HK-2 (cell line): ENCODE results near the gene LMX1B.
A peak's percentile ranks its signal among the peaks of the same experiment; 100 is the strongest.

Experiments used
- DNase-seq: peaks from one replicate; pipeline ENCODE4 v3.0.0-alpha.2; 2018; ENCODE audit not compliant: unreplicated experiment

Gene LMX1B

DNA sequence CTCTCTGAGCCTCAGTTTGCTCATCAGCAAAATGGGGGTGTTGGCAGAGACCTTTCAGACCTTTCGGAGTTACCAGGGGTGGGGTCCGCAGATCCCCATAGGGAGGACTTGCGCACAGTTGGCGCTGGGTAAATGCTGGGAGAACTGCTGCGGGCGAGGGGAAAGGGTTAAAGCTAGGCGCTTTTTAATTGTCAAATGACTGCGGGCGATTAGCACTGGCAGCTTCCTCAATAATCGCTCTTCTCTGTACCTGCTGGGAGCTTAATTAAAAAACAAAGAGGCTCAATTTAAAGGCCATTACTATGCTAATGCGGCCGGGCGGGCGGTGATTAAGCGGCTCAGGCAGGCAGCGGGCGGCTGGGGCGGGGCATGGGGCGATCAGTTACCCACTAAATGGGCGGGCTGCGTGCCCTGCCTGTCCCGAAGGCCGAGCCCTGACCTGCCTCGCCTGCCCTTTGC is 63.0 kb downstream of the LMX1B start:
- DNase-seq, result no peak

DNA sequence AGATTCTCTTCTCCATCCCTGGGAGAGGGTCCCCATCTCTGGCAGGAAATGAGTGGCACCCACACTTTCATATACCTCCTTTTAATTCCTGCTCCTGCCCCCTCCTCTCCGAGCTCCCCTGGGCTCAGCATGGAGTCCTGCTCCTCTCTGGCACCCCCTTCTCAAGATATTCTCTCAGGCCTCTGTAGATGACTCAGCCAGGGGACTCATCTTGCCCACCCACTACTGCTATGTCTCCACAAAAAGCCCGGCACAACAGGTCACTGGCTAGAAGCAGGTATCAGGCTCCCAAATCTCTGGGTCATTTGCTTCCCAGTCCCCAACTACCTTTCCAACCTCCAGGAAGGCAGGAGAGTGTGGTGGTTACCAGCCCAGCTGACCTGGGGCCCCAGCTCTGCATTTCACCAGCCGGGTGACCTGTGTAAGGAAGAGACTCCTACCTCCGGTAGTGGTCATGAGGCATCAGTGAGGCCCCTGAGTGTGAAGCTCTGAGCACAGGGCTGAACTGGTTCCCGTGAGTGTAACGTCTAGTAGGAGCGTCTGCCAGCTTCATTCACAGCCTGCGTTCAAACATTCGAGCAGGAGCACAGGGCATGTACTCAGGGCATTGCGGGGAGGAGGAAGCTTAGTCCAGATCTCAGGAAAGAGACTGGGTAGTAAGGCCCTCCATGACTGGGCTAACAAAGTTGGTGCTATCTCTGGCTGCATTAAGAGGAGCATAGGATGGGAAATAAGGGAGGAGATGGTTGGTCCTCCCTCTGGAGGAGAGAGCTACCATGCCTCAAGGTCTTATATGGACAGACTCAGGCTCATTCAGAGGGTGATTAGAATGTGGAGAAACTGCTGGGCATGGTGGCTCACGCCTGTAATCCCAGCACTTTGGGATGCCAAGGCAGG is 63.7 kb downstream of the LMX1B start:
- no peak for DNase-seq

- no peak for DNase-seq
Measured at GRCh38 chr9:126678989-126679388, 65.3 kb downstream of the LMX1B start.

- DNase-seq, result no peak
Measured at GRCh38 chr9:126681336-126681735, 67.6 kb downstream of the LMX1B start.

GRCh38 chr9:126682113-126682810 is 68.5 kb downstream of the LMX1B start:
- no peak for DNase-seq

GRCh38 chr9:126682928-126683697 is 69.4 kb downstream of the LMX1B start:
- DNase-seq, result no peak

DNA sequence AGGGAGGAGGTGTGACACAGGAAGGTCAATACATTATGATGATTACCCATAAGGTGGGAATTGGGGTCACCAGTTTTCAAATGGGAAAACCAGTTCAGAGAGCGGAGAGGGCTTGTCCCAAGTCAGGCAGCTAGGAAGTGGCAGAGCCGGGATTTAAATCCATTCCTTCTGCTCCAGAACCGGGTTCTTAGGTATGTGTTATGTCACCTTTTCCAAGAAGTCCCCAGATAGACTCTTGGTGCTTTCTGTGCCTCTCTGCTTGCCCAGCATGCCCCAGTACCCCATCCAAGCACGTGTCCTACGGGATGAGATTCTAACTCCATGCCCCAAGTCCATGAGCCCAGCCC is 69.9 kb downstream of the LMX1B start:
- DNase-seq, result no peak

- DNase-seq, result no peak
Measured at GRCh38 chr9:126684345-126684744, 70.6 kb downstream of the LMX1B start.

- no peak for DNase-seq
Measured at GRCh38 chr9:126684965-126685465, 71.3 kb downstream of the LMX1B start.

GRCh38 chr9:126687930-126688461 is 74.3 kb downstream of the LMX1B start:
- DNase-seq, result no peak

- DNase-seq, result no peak
Measured at GRCh38 chr9:126688617-126689016, 74.9 kb downstream of the LMX1B start.

DNA sequence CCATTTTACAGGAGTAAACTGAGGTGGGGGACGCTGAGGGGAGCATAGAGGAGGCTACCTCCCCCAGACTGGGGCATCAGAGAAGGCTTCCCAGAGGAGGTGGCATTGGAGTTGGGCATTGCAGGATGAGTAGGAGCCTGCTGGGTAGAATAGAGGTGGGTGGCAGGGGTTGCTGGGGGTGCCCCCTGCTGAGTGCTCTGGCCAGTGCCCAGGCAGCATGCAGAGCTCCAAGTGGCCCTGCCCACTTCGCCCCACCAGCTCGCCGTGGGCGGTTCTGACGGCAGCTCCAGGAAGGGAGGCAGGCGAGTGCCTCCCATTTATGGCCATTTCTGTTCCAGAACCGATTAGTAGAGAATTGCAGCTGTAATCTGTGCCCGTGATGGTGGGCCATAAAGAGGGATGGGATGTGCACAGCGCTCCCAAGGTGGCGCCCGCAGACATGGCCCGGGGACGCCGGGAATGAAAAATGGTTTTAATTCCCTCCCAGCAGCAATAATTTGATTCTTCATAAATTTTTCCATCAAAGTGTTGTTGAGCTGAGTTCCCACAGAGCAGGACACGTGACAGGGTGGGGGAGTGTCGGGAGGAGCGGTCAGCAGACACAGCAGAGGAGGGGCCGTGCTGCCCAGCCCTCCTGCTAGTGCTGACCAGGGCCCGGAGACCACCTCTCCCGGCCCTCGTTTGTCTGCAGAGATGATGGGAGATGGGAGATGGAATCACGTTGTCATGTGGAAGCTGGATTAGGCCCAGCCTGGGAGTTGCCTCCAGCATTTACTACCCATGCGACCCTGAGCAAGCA is 75.5 kb downstream of the LMX1B start:
- no peak for DNase-seq

DNA sequence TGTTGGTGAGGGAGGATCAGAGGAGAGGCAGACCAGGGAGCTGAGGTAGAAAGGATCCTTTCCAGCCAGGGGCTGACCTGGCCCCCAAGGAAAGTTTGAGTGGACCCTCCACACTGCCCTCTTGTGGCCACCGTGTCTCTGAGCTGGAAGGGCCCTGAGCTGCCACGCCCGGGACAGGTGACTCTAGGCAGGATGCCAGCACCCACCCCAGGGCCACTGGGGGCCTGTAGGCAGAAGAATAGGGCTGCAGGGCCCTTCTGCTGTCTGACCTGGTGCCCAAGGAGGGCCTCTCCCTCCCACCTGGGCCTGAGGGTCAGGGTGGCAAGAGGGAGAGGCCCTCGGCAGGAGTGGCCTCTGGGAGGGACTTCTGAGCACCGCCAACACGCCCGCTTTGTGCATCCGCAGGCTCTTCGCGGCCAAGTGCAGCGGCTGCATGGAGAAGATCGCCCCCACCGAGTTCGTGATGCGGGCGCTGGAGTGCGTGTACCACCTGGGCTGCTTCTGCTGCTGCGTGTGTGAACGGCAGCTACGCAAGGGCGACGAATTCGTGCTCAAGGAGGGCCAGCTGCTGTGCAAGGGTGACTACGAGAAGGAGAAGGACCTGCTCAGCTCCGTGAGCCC is 76.8 kb downstream of the LMX1B start:
- DNase-seq, result peak; percentile 57

GRCh38 chr9:126692041-126692758 is 78.5 kb downstream of the LMX1B start:
- DNase-seq, result no peak

- no peak for DNase-seq
Measured at GRCh38 chr9:126692759-126693427, 79.2 kb downstream of the LMX1B start.

DNA sequence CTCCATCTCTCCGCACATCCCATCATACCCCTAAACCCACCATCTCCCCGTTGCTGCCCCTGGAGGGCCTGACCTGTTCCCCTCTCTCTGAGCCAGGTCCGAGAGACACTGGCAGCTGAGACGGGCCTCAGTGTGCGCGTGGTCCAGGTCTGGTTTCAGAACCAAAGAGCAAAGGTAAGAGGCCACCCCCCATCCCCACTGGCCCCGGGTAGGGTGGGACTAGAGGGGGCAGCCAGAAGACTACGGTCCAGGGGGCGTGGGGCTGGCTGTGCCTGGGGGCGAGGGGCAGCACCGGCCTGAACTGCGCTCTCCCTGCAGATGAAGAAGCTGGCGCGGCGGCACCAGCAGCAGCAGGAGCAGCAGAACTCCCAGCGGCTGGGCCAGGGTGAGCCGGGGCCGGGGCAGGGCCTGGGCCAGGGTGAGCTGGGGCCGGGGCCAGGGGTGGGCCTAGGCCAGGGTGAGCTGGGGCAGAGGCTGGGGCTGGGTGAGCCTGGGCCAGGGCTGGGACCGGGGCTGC is 79.8 kb downstream of the LMX1B start:
- DNase-seq, result no peak

- no peak for DNase-seq
Measured at GRCh38 chr9:126694206-126695081, 80.7 kb downstream of the LMX1B start.

GRCh38 chr9:126695186-126695585 is 81.5 kb downstream of the LMX1B start:
- no peak for DNase-seq
